GM18498 (cell line): Measurements from ENCODE around the gene CHST15.

ENCODE experiments used
- ATAC-seq: cut with Tn5 transposase; IDR thresholded peaks from one replicate; pipeline ENCODE4 v1.9.1; 2021; ENCODE audit warnings: mild to moderate bottlenecking, moderate library complexity; ENCODE audit not compliant: unreplicated experiment

CHST15 gene

GRCh38 chr10:124015991-124016390 lies 77.4 kb downstream of the CHST15 start:
- no peak for ATAC-seq

- ATAC-seq, result no peak
These were observed 78.8 kb downstream of the CHST15 start for GRCh38 chr10:124014416-124015154.

GRCh38 chr10:124013916-124014315 lies 79.5 kb downstream of the CHST15 start:
- no peak for ATAC-seq

GRCh38 chr10:124012991-124013390 lies 80.4 kb downstream of the CHST15 start:
- ATAC-seq, result no peak

GRCh38 chr10:124012583-124012982 lies 80.8 kb downstream of the CHST15 start:
- ATAC-seq, result no peak

GRCh38 chr10:124012066-124012465 lies 81.3 kb downstream of the CHST15 start:
- ATAC-seq, result no peak

- no peak for ATAC-seq
These were observed 81.9 kb downstream of the CHST15 start for GRCh38 chr10:124011464-124011863.

- no peak for ATAC-seq
These were observed 82.8 kb downstream of the CHST15 start for GRCh38 chr10:124010563-124011131.

- no peak for ATAC-seq
These were observed 83.4 kb downstream of the CHST15 start for GRCh38 chr10:124010024-124010423.

GRCh38 chr10:124009231-124010015 lies 84.0 kb downstream of the CHST15 start:
- no peak for ATAC-seq

GRCh38 chr10:124008681-124009080 lies 84.7 kb downstream of the CHST15 start:
- no peak for ATAC-seq

- ATAC-seq, result no peak
These were observed 85.2 kb downstream of the CHST15 start for GRCh38 chr10:124008187-124008586.

GRCh38 chr10:124007773-124008145 lies 85.6 kb downstream of the CHST15 start:
- no peak for ATAC-seq

- no peak for ATAC-seq
These were observed 86.2 kb downstream of the CHST15 start for GRCh38 chr10:124007102-124007772.

- ATAC-seq, result no peak
These were observed 86.9 kb downstream of the CHST15 start for GRCh38 chr10:124006526-124006925.

- no peak for ATAC-seq
These were observed 87.4 kb downstream of the CHST15 start for GRCh38 chr10:124005991-124006392.

- no peak for ATAC-seq
These were observed 88.3 kb downstream of the CHST15 start for GRCh38 chr10:124005091-124005490.

- no peak for ATAC-seq
These were observed 88.8 kb downstream of the CHST15 start for GRCh38 chr10:124004663-124005004.

- ATAC-seq, result no peak
These were observed 89.3 kb downstream of the CHST15 start for GRCh38 chr10:124003871-124004662.

- no peak for ATAC-seq
These were observed 89.9 kb downstream of the CHST15 start for GRCh38 chr10:124003481-124003870.

- no peak for ATAC-seq
These were observed 90.4 kb downstream of the CHST15 start for GRCh38 chr10:124003070-124003419.
